HG02642 (cell line): ENCODE data around the gene VAMP8.
A peak's percentile ranks its signal among the peaks of the same experiment; 100 is the strongest.
"Not testable (repeated sequence)": the region's sequence is repeated elsewhere in the genome, so short reads cannot be mapped to it uniquely, and the experiment has no call there.

ENCODE experiments used
- ATAC-seq: cut with Tn5 transposase; IDR thresholded peaks from one replicate; pipeline ENCODE4 v1.9.1; 2021; ENCODE audit warnings: mild to moderate bottlenecking; ENCODE audit not compliant: unreplicated experiment, poor library complexity

The VAMP8 gene

DNA sequence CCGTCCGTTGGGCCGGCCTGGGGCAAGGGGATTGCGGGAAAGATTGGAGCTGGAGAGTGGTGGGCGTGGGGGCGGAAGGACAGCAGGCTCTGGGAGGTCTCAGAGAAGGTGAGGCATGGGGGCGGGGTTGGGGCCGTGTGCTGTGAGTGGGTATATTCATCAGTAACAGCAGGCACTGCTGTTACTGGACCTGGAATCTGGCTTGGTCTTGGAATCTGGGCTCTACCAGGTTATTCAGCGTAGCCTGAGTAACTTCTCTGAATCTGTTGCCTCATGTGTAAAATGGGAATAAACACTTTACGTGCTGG lies 18.6 kb downstream of the VAMP8 start:
- no peak for ATAC-seq

GRCh38 chr2:85596486-85597143 lies 19.2 kb downstream of the VAMP8 start:
- ATAC-seq: no peak

DNA sequence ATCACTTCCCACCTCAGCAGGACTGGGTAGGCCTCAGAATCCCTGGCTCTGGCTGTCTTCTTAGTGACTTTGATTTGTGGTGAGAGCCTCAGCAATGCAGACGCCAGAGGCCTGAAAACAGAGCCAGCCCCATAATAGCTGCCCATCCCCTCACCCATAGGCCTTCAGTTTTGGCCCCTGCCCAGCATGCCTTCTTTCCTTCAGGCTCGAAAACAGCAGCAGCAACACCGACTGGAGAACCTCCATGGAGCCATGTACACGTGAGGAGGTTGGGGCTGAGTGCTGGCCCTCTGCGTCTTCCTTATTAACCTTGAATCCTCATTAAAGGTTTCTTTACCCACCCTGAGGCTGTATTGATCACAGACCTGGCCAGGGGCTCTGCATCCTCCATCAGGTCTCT lies 19.9 kb downstream of the VAMP8 start:
- ATAC-seq: no peak

GRCh38 chr2:85598594-85599340 lies 21.4 kb downstream of the VAMP8 start:
- ATAC-seq: no peak

- ATAC-seq: no peak
Measured at GRCh38 chr2:85599468-85600234, 22.3 kb downstream of the VAMP8 start.

GRCh38 chr2:85600235-85600575 lies 22.8 kb downstream of the VAMP8 start:
- ATAC-seq: no peak

GRCh38 chr2:85600951-85601770 lies 23.8 kb downstream of the VAMP8 start:
- ATAC-seq: no peak

- ATAC-seq: peak; percentile 43
Measured at GRCh38 chr2:85601771-85602475, 24.5 kb downstream of the VAMP8 start.

DNA sequence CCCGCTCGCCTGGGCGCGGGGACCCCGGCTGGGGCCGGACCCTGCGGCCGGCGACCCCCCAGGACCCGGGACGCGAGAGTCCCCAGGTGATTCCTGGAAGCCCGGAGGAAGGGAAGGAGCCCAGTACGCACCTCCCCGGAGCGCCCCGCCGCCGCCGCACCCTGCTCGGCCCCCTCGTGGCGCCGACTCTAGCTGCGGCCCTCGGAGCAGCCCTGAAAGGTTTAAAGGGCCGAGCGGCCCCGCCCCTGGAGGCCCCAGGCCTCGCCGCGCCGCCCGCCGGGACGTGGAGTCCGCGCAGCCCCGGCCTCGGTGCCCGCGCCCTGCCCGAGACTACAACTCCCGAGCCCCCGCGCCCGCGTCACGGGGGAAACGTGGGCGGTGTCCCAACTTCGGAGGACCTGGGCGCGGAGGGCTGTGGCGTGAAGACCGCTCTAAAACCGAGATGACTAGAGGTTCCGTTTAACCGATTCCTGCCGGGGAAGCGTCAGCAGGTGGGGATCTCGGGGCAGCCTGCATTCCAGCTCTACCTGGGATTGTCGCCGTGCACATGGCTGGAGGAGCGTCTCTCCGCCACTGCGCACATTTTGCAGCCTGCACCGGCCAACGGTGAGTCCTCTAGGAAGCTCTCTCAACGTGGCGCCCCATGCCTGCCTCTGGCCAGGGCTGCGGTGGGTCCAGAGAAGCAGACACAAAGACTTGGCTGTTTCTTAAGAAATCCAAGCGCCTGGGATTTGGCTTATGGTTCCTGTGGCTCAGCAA lies 25.3 kb downstream of the VAMP8 start, which contains the start of gene TMEM150A:
TSS of gene TMEM150A (minus strand) at position 223 of the 759 bp plus-strand sequence. CDS start 750 bp downstream, outside the sequence.
- peak; percentile 97 for ATAC-seq

DNA sequence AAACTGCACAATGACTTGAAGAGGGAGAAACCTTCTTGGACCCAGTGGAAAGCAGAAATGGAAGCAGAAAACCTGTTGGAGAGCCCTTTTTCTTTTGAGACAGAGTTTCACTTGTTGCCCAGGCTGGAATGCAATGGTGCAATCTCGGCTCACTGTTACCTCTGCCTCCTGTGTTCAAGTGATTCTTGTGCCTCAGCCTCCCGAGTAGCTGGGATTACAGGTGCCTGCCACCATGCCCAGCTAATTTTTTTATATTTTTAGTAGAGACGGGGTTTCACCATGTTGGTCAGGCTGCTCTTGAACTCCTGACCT lies 26.7 kb downstream of the VAMP8 start:
- not testable (repeated sequence) for ATAC-seq

- ATAC-seq: no peak
Measured at GRCh38 chr2:85604568-85605339, 27.4 kb downstream of the VAMP8 start.

DNA sequence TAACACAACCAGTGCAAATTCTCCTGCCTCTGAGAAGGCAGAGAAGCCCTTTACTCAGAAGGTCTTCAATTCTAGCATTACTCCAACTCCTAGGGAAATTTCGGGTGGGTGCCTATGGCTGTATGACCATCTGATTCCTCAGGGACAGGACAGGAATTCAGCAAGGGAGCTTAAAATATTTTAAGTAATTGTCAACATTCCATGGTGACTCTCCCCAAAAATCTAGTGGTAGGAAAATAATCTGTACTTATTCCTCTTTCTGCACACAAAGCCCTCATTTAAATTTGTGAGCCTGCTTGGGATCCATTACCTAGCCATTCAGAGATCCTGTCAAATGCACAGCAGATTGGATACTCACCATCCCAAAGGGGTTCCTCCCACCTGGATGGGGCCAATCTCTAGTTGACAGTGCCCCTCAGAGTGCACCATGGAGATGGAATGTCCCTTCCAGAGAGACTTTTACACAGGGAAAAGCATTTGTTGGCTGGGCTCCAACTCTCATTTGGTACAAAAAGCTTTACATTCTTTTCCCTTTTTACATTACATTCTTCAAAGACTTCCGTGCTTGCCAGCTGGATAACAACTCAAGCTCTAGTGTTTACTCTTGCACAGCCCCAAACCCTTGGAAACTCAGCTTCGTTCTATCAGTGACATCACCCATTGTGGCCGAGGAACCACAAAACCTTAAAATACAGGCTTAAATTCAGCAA lies 28.2 kb downstream of the VAMP8 start:
- no peak for ATAC-seq

DNA sequence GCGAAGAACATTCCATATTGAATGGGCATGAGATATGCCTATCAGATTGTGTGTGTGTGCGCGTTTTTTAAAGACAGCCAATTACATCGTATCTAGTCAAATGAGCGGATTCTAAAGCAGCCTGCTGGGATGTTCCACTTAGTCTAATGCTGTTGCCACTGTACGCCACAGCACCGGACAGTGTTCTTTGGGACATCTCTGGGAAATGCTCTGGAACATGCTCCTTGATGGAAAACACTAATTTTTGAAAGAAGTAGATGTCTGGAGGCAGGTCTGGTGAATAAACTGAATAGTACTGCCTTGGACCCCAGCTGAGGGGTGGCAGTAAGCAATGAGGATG lies 28.7 kb downstream of the VAMP8 start:
- ATAC-seq: no peak

DNA sequence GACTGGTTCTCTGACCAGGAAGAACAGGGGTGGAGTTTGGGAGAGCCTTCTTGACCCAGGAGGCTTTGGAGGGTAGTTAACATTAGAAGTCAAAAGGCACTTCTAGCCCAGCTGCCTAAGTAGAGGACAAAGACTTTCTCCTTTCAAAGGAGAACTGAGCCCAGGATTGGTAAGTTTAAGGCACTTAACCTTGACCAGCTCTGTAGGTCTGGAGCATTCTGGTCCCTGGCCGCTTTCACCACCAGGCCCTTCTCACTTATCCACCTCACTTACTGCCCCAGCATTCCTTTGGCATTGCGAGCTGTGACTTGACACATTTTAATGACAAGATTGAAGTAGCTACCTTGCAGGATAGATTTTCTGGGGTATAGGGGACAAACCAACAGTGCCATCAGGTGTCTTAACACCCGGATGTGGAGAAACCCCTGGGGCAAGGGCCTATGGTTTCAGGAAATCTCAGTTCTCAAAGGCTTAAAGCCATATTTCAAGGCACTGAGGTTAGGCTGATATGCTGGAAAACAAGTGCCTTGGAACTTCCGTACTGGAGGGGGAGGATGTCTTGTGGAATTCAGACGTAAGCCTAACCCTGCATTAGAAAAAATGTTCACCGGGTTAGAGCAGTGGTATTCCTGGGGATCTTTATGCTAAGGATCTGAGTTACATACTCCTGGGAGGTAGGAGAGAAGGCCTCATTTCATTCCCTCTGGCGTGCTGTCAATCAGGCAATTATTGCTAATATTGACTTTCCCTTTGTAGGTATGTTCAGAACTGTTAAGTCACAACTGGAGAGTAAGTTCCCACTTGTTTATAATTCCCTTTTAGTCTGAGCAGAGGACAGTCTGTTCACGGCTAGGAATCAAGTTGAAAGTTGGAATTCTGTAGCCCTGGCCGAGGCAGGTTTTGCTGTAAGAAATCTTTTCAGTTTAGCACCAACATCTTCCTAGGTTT lies 30.2 kb downstream of the VAMP8 start:
- ATAC-seq: no peak

- ATAC-seq: no peak
Measured at GRCh38 chr2:85611217-85611704, 33.9 kb downstream of the VAMP8 start.

DNA sequence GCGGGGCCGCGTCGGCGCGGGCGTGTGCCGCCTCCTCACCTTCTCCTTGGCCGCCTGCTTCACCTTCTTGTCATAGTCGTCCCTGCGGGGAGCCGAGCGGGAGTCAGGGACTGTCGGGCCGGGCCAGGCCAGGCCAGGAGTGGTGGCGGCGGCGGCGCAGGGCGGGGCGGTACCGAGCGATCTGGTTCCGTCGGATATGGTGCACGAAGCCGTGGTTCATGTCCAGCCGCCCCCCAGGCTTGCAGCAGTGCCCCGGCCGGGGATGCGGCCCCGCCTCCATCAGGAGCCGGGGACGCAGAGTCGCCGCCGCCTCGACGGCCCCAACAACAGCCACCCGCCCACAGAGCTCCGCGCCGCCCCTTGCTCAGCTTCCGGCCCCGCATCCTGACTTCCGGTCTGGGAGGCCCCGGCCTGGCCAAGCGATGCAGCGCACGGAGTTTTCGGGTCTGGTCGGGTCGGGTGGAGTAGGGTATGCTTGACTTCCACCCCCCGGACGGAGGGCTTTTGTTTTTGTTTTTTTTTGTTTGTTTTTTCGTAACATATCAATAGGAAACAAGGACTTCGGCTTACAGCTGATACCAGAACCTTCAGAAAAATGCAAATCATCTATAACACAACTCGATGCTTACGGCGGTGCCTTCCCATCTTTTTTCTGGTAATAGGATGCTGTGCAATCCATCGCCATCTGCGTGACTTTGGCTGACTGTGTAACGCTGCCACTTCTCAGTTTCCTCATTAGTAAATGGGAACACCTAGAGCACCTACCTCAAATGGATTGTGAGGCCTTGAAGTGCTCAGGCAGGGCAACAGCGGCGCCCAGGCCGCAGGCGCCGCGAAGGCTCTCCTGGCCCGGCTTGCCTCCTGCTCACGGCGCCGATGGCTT lies 34.6 kb downstream of the VAMP8 start, which contains the start of gene C2orf68:
TSS of gene C2orf68 (minus strand) at position 362 of the 883 bp plus-strand sequence. CDS start at position 280, 82 bp downstream.
- peak; percentile 78 for ATAC-seq
